Upper lobe of right lung (tissue), 1 donor: ENCODE data around the gene SLC25A28. TPM values are rescaled to one million over a fixed set of nuclear protein-coding genes. Genes with fewer than 3 reads are reported as not detected.

Experiments used
- ATAC-seq: fragments of 200-7000 bp; cut with Tn5 transposase; one replicate; pipeline ENCODE4 v1.9.1; 2020; ENCODE audit warnings: mild to moderate bottlenecking, moderate library complexity
- DNase-seq: peaks from one replicate; pipeline ENCODE4 v3.0.0-alpha.2; 2020
- H3K27ac ChIP-seq: fragments of 200-600 bp; one replicate; pipeline ENCODE4 v1.8.0; 2022
- H3K27me3 ChIP-seq: fragments of 200-600 bp; one replicate; pipeline ENCODE4 v1.8.0; 2022; ENCODE audit warnings: mild to moderate bottlenecking
- H3K36me3 ChIP-seq: fragments of 200-600 bp; one replicate; pipeline ENCODE4 v1.8.0; 2022
- H3K4me1 ChIP-seq: fragments of 200-600 bp; one replicate; pipeline ENCODE4 v1.8.0; 2022
- H3K4me3 ChIP-seq: fragments of 200-600 bp; one replicate; pipeline ENCODE4 v1.8.0; 2022; ENCODE audit warnings: mild to moderate bottlenecking
- H3K9me3 ChIP-seq: fragments of 200-600 bp; one replicate; pipeline ENCODE4 v1.8.0; 2022
- intact Hi-C: fragments of 100-400 bp; cut with DNase I; formaldehyde crosslinking; loops from one replicate; pipeline ENCODE4 v1.11.0; 2022
- total RNA-seq: library from RNA; stranded (reverse); fragmentation: NEBNext Ultra II Directional; extraction: Animal tissue kit (Norgen Biotek cat#: 25700); gene quantifications from one replicate; pipeline ENCODE4 v1.2.1, GENCODE V29; 2021
- TF ChIP-seq, protein P1 (sequence below): fragments of 200-600 bp; IDR thresholded peaks from one replicate; pipeline ENCODE4 v1.8.0; 2022; ENCODE audit warnings: antibody characterized with exemption
- donor health status: DM: no; HTN: yes; CAD: no; lungs with severe emphysema.

Gene SLC25A28
- total RNA-seq, 1 donor from 2014 or later: 47.4 TPM

DNA sequence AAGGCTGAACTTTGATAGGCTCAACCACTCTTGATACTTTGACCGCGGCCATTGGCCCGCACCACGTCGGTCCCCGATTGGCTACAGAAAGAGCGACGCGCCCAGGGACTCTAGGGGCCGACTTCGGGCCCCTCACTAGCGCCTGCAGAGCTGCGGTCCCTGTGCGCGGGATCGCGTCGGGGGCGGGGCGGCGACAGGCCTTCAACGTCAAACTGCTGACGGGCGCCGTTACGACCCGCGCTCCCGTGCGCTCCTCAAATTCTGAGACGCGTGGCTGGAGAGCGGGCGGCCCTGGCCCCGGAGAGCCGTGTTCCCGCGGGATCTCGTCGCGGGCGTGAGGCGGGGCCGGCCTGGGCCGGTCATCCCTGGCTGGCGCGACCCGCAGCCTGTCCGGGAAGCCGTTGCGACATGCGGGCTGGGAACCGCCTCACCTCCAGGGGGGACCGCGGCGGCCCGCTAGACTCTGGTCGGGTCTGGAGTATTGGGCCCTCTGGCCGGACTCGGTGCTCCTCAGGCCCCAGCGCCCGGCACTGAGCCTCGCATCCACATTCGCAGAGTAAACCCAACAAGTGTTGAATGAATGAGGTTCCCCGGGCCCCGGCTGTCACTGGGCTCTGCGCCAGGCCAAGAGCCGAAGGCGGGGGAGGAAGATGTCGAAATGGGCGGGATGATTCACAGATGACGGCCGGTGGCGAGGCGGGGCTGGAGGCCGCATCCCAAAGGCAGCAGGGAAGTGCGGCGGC, 643 bp upstream of the SLC25A28 start:
- intact Hi-C loops: no loop called here
- TF ChIP-seq, protein P1, sequence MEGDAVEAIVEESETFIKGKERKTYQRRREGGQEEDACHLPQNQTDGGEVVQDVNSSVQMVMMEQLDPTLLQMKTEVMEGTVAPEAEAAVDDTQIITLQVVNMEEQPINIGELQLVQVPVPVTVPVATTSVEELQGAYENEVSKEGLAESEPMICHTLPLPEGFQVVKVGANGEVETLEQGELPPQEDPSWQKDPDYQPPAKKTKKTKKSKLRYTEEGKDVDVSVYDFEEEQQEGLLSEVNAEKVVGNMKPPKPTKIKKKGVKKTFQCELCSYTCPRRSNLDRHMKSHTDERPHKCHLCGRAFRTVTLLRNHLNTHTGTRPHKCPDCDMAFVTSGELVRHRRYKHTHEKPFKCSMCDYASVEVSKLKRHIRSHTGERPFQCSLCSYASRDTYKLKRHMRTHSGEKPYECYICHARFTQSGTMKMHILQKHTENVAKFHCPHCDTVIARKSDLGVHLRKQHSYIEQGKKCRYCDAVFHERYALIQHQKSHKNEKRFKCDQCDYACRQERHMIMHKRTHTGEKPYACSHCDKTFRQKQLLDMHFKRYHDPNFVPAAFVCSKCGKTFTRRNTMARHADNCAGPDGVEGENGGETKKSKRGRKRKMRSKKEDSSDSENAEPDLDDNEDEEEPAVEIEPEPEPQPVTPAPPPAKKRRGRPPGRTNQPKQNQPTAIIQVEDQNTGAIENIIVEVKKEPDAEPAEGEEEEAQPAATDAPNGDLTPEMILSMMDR: no peak
- Histone ChIP-seq H3K27ac (peak overlapping the region; percentile 99), H3K4me3 (peak overlapping the region; percentile 92), H3K9me3 (no peaks in the 10 kb centered on the region), H3K27me3 (no peaks in the 10 kb centered on the region), H3K36me3 (no peaks in the 10 kb centered on the region), H3K4me1 (peaks cover 31% of the 10 kb centered on the region)
- DNase-seq: peak; percentile 96
- peak; percentile 93 for ATAC-seq

DNA sequence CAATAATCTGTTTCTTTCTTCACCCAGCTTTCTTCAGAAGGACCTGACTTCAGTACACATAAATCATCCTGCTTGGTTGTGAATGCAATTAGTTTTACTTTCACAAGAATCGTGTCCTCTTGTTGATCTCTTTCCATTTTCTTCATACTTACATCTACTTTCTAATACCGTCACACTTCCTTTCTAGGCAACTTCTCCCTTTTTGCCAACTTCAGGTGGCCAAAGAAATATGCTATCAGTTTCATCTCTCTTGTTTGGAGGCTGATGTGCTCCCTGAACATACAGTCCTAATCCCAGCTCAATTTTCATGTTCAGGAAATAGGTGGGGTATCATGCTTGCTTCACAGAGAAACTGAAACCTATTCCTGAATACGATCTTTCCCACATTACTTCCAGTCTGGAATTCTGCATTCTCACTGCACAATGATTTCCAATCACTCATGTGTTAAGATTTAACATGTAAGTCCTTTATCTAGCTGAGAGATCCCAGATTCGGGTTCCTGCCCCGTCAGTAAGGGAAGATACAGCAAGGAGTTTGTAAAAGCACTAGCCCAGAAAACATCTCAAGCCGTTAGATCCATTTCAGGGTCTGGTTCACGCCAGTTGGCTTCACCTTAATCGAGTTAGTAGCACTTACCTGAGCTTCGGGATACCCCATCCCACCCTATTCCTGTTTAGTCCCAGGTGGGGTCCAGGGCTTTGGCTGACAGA, 994 bp downstream of the SLC25A28 start:
- H3K27ac ChIP-seq: peak overlapping the region; percentile 99
- H3K9me3 ChIP-seq: no peaks in the 10 kb centered on the region
- intact Hi-C loops: loop anchor here (10.0 kb wide), 1 partner anchor 54 kb away; no protein-coding TSS in a partner anchor
- DNase-seq (no peak), ATAC-seq (no peak)
- TF ChIP-seq, protein P1: no peak
- H3K27me3 ChIP-seq: no peaks in the 10 kb centered on the region
- peaks cover 31% of the 10 kb centered on the region for H3K4me1 ChIP-seq
- peaks cover 10% of the 10 kb centered on the region for H3K36me3 ChIP-seq
- peak overlapping the region; percentile 92 for H3K4me3 ChIP-seq

DNA sequence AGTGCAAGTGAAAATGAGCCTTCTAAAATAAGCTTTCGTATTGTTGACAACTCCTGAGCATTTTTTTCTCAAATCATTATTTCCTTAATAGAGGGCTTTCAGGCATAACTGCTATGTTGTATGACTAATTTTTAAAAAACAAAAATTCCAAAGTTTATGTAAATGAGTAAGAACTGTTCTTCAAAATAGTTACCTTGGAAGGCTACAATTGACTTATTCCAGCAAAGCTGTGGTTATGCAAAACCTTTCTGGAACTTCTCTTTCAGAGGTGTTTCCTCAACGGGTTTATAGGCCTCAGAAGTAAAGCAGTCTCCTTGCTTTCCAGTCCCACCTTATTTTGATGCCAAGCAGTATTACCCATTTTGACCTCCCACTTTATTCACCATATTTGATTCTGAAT, 2.5 kb downstream of the SLC25A28 start:
- intact Hi-C loops: loop anchor here (10.0 kb wide), 1 partner anchor 53 kb away; no protein-coding TSS in a partner anchor
- Histone ChIP-seq H3K27ac (no peak overlapping the region), H3K36me3 (peaks cover 23% of the 10 kb centered on the region), H3K4me1 (peaks cover 31% of the 10 kb centered on the region), H3K27me3 (no peaks in the 10 kb centered on the region), H3K4me3 (peak overlapping the region; percentile 92), H3K9me3 (no peaks in the 10 kb centered on the region)
- TF ChIP-seq, protein P1: no peak
- ATAC-seq: no peak
- DNase-seq: no peak

DNA sequence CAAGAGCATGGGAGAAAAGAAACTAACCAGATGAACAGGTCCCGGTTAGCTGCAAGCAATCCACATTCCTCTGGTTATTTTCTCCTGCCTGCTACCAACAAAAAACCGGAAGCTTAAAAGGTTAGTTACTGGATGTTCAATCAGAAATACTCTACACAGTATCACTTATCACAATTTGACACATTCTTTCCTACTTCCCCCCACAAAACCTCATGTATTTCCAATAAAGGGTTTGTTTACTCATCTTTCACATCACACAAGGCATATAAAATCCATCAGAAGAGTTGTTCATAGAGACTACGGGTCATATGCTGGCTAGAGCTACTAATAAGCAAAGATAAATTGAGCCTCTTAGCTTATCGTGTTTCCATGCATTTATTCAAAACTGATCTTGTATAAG, 4.8 kb downstream of the SLC25A28 start:
- peaks cover 25% of the 10 kb centered on the region for H3K4me1 ChIP-seq
- no peak overlapping the region for H3K4me3 ChIP-seq
- no peak overlapping the region for H3K27ac ChIP-seq
- H3K9me3 ChIP-seq: no peaks in the 10 kb centered on the region
- no peak for DNase-seq
- TF ChIP-seq, protein P1: no peak
- no peaks in the 10 kb centered on the region for H3K27me3 ChIP-seq
- intact Hi-C loops: loop anchor here (10.0 kb wide), 1 partner anchor 51 kb away; no protein-coding TSS in a partner anchor
- H3K36me3 ChIP-seq: peaks cover 37% of the 10 kb centered on the region
- ATAC-seq: no peak

DNA sequence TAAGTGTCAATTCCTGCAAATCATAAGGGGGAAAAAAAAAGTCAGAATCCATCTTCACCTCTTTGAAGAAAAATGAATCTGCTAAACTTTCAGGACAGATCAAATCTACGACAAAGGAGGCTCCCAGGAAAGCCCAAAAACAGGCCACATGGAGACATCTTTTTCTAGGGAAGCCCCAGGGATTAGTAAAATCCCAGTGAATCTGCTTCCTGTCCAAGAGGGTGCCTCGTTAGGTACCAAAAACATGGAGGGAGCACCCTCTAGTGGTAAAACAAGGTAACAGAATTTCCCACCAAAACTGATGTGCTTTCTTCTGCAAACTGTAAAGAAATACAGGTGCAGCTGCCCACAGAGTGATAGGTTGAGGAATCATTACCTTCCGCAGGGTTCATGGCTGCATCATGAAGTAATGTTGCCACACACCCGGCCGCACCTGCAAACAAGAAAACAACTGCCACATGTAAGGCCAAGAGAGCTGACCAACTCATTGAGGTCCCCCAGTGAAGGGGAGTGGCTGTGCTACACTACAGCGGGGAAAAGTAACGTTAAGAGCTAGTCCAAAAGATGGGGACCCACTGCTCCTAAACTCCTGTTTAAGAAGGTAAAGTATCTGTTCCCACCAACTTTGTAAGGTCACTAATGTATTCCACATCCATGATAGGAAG, 7.9 kb downstream of the SLC25A28 start:
- ATAC-seq (peak; percentile 77), DNase-seq (no peak)
- Histone ChIP-seq H3K9me3 (no peaks in the 10 kb centered on the region), H3K27ac (no peak overlapping the region), H3K4me3 (no peak overlapping the region), H3K36me3 (peaks cover 50% of the 10 kb centered on the region), H3K4me1 (peaks cover 8% of the 10 kb centered on the region), H3K27me3 (no peaks in the 10 kb centered on the region)
- TF ChIP-seq, protein P1: peak; percentile 81
- intact Hi-C loops: loop anchor here (10.0 kb wide), 1 partner anchor 47 kb away; no protein-coding TSS in a partner anchor
